Cardiac muscle cell (in vitro differentiated cells and primary cell): ENCODE data around the gene SLC66A2. TPM values are rescaled to one million over a fixed set of nuclear protein-coding genes. Genes with fewer than 3 reads are reported as not detected.

Experiments
- DNase-seq, 2 donors: peaks; one replicate each; pipeline versions ENCODE4 v3.0.0 to v3.0.0-alpha.2; 2010 to 2017; ENCODE audit warnings: low read depth in 1 of 2, low spot score in 1 of 2
- H3K27ac ChIP-seq: fragments of 200-600 bp; sonication (generic); 2 replicates; pipeline ENCODE4 v1.5.1; 2016
- H3K27me3 ChIP-seq: fragments of 200-600 bp; sonication (generic); 2 replicates; pipeline ENCODE4 v1.6.0; 2016; ENCODE audit warnings: control low read depth
- H3K36me3 ChIP-seq: fragments of 200-600 bp; sonication (generic); 2 replicates; pipeline ENCODE4 v1.5.1; 2016; ENCODE audit warnings: control low read depth
- H3K4me1 ChIP-seq: fragments of 200-600 bp; sonication (generic); 2 replicates; pipeline ENCODE4 v1.8.1; 2017; ENCODE audit warnings: low read depth, mild to moderate bottlenecking, mixed run types
- H3K4me3 ChIP-seq: fragments of 200-600 bp; sonication (generic); 2 replicates; pipeline ENCODE4 v1.5.1; 2016; ENCODE audit warnings: mild to moderate bottlenecking
- H3K9me3 ChIP-seq: fragments of 200-600 bp; sonication (generic); 2 replicates; pipeline ENCODE4 v1.5.1; 2017; ENCODE audit warnings: low read depth, mild to moderate bottlenecking, control low read depth
- CTCF ChIP-seq: IDR thresholded peaks from 2 replicates; pipeline ENCODE4 v1.5.1; 2012; ENCODE audit warnings: low read depth, mild to moderate bottlenecking, low read length
- polyA plus RNA-seq: library from polyadenylated mRNA; unstranded; fragments of >200 nt; fragmentation: Nextera tagmentation; extraction: Ambion mirVana; gene quantifications from 2 replicates; pipeline ENCODE4 v1.2.1, GENCODE V29; 2016
- total RNA-seq: library from RNA; depleted of rRNA; stranded (reverse); fragments of >200 nt; gene quantifications from 2 replicates; pipeline ENCODE4 v1.2.3, GENCODE V29; 2016

The SLC66A2 gene
- total and polyA plus RNA-seq, 2 experiments from 2014 or later: 36.4 to 43.9 TPM

DNA sequence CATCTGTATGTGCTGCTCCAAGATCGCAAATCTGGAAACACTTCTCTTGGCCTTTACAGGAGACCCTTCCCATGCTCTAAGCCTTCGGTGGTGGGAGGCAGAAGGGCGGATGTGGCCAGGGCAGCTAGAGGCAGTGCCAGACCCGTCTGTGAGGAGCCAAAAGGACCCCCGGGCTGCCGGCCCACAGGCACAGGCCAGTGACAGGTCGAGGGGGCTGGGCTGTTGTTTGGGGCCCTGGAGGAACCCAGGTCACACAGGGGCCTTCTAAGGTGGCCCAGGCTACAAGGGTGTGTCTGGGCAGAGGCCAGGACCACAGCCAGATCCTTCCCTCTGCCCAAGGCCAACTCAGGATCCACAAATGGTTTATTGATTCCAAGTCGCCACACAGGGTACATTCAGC is 49.4 kb downstream of the SLC66A2 start:
- Histone ChIP-seq H3K4me1 (no peaks in the 10 kb centered on the region), H3K36me3 (peaks cover 3% of the 10 kb centered on the region), H3K9me3 (no peaks in the 10 kb centered on the region), H3K27me3 (no peaks in the 10 kb centered on the region), H3K27ac (no peak overlapping the region), H3K4me3 (no peak overlapping the region)
- no peak for DNase-seq
- TF ChIP-seq CTCF: no peak

- H3K27ac ChIP-seq: no peak overlapping the region
- H3K4me3 ChIP-seq: no peak overlapping the region
- TF ChIP-seq CTCF: no peak
- no peaks in the 10 kb centered on the region for H3K9me3 ChIP-seq
- no peaks in the 10 kb centered on the region for H3K4me1 ChIP-seq
- peaks cover 3% of the 10 kb centered on the region for H3K36me3 ChIP-seq
- no peaks in the 10 kb centered on the region for H3K27me3 ChIP-seq
- DNase-seq: no peak
Measured at GRCh38 chr18:79901665-79902064, 49.8 kb downstream of the SLC66A2 start.

GRCh38 chr18:79900610-79901570 is 50.6 kb downstream of the SLC66A2 start:
- H3K9me3 ChIP-seq: no peaks in the 10 kb centered on the region
- TF ChIP-seq CTCF: no peak
- no peaks in the 10 kb centered on the region for H3K27me3 ChIP-seq
- no peaks in the 10 kb centered on the region for H3K4me1 ChIP-seq
- no peak for DNase-seq
- H3K27ac ChIP-seq: no peak overlapping the region
- peaks cover 3% of the 10 kb centered on the region for H3K36me3 ChIP-seq
- no peak overlapping the region for H3K4me3 ChIP-seq

DNA sequence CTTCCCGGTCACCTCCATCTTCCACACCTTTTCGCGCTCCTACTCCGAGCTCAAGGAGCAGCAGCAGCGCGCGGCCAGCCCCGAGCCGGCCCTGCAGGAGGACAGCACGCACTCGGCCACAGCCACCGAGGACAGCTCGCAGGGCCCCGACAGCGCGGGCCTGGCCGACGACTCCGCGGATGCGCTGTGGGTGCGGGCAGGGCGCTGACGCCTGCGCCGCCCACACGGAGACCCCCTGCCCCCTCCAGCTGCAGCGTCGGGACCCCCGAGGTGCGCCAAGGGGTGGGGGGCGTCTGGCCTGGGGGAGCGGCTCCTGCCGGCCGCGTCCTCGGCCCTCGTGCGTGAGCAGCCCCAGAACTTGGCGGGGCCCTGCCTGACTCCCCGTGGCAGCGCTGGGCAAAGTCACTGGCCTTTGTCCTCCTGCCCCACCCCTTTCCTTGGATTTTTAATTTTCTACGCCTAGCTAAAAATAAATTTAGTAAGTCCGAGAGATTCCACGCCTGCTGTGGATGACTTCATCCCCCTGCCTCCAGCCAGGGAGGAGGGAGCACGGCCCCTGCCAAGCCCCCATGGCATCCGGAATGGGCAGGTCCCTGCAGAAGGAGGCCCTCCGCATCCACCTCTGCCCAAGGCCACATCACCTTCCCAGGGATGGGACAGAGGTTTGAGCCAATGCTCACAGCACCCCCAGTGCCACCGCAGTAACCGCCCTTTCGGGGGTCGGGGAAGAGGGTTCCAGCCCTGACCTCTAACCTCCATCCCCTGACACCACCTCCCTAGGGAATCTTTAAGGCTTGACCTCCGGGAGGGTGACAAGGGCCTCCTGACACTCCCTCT is 51.6 kb downstream of the SLC66A2 start:
- peaks cover 3% of the 10 kb centered on the region for H3K36me3 ChIP-seq
- TF ChIP-seq CTCF: no peak
- no peaks in the 10 kb centered on the region for H3K4me1 ChIP-seq
- no peak overlapping the region for H3K4me3 ChIP-seq
- no peak for DNase-seq
- no peaks in the 10 kb centered on the region for H3K27me3 ChIP-seq
- H3K9me3 ChIP-seq: no peaks in the 10 kb centered on the region
- no peak overlapping the region for H3K27ac ChIP-seq

- H3K9me3 ChIP-seq: no peaks in the 10 kb centered on the region
- no peaks in the 10 kb centered on the region for H3K4me1 ChIP-seq
- no peak for TF ChIP-seq CTCF
- no peak for DNase-seq
- no peak overlapping the region for H3K4me3 ChIP-seq
- H3K36me3 ChIP-seq: peaks cover 3% of the 10 kb centered on the region
- H3K27ac ChIP-seq: no peak overlapping the region
- no peaks in the 10 kb centered on the region for H3K27me3 ChIP-seq
Measured at GRCh38 chr18:79898952-79899608, 52.4 kb downstream of the SLC66A2 start.
